ENCODE data around the gene RUBCN. TPM values are rescaled to one million over a fixed set of nuclear protein-coding genes. Genes with fewer than 3 reads are reported as not detected.

Gene RUBCN
- total and polyA plus RNA-seq, 2 of the 13 experiments (the other 11 are each of a cell fraction or from before 2014, with no cell fraction given): 5.2 to 8.1 TPM

- TF ChIP-seq TFDP1 (CRISPR knock-in tag; IDR thresholded peaks at IDR 0.05; ENCODE audit: borderline replicate concordance): no peak
- 0 out of 4 replicates have a peak, but pooled peaks of 1 of the 2 experiments have one; percentile 28 for TF ChIP-seq HMGXB4 (CRISPR knock-in tag; IDR thresholded peaks at IDR 0.05; ENCODE audit: borderline replicate concordance in 1 of 2, low read depth in 1 of 2)
- no peak for TF ChIP-seq ZNF816 (CRISPR knock-in tag; IDR thresholded peaks at IDR 0.05; ENCODE audit: borderline replicate concordance)
- no peak for TF ChIP-seq PCBP1 (IDR thresholded peaks at IDR 0.05; ENCODE audit: borderline replicate concordance, low read depth, low read length)
- TF ChIP-seq ZNF18 (CRISPR knock-in tag; IDR thresholded peaks at IDR 0.05; ENCODE audit: insufficient replicate concordance): no peak
- no peak for TF ChIP-seq SNAPC2 (CRISPR knock-in tag; IDR thresholded peaks at IDR 0.05)
- TF ChIP-seq NRL (CRISPR knock-in tag; IDR thresholded peaks at IDR 0.05; ENCODE audit: borderline replicate concordance): no peak
- no peak for TF ChIP-seq KDM4B (CRISPR knock-in tag; IDR thresholded peaks at IDR 0.05)
- no peak for TF ChIP-seq FOXK1 (CRISPR knock-in tag; IDR thresholded peaks at IDR 0.05; ENCODE audit: borderline replicate concordance, low read depth)
- no peak for TF ChIP-seq MYNN (CRISPR knock-in tag; IDR thresholded peaks at IDR 0.05; ENCODE audit: low read depth)
- TF ChIP-seq TBP (CRISPR knock-in tag; IDR thresholded peaks at IDR 0.05): no peak
- no peak for TF ChIP-seq CBX2 (IDR thresholded peaks at IDR 0.05; ENCODE audit: low read depth, low read length)
- no peak for TF ChIP-seq CBX2 (CRISPR knock-in tag; IDR thresholded peaks at IDR 0.05; ENCODE audit: low read depth)
- no peak for TF ChIP-seq ZNF441 (CRISPR knock-in tag; IDR thresholded peaks at IDR 0.05; ENCODE audit: borderline replicate concordance)
- 0 out of 2 replicates have a peak, but pooled peaks have one; percentile 65 for TF ChIP-seq NKX3-1 (CRISPR knock-in tag; IDR thresholded peaks at IDR 0.05)
- TF ChIP-seq ZNF230 (CRISPR knock-in tag; IDR thresholded peaks at IDR 0.05): no peak
- no peak for TF ChIP-seq TIGD3 (CRISPR knock-in tag; IDR thresholded peaks at IDR 0.05; ENCODE audit: borderline replicate concordance)
- TF ChIP-seq RBM39 (IDR thresholded peaks at IDR 0.05; ENCODE audit: low read depth, low read length, poor library complexity, severe bottlenecking): no peak
- TF ChIP-seq E2F5 (CRISPR knock-in tag; conservative IDR thresholded peaks at IDR 0.05): no peak
- peak; percentile 37; the same call in 1 of the 2 replicates for TF ChIP-seq CBX5 (CRISPR knock-in tag; IDR thresholded peaks at IDR 0.05; ENCODE audit: borderline replicate concordance)
Measured at GRCh38 chr3:197750858-197751737, 14.4 kb upstream of the RUBCN start (continued).
